ENCODE data around the gene CNOT4. TPM values are rescaled to one million over a fixed set of nuclear protein-coding genes. Genes with fewer than 3 reads are reported as not detected.

CNOT4 gene, protein sequence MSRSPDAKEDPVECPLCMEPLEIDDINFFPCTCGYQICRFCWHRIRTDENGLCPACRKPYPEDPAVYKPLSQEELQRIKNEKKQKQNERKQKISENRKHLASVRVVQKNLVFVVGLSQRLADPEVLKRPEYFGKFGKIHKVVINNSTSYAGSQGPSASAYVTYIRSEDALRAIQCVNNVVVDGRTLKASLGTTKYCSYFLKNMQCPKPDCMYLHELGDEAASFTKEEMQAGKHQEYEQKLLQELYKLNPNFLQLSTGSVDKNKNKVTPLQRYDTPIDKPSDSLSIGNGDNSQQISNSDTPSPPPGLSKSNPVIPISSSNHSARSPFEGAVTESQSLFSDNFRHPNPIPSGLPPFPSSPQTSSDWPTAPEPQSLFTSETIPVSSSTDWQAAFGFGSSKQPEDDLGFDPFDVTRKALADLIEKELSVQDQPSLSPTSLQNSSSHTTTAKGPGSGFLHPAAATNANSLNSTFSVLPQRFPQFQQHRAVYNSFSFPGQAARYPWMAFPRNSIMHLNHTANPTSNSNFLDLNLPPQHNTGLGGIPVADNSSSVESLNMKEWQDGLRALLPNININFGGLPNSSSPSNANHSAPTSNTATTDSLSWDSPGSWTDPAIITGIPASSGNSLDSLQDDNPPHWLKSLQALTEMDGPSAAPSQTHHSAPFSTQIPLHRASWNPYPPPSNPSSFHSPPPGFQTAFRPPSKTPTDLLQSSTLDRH
- polyA plus RNA-seq (2012; ENCODE audit: insufficient read depth, insufficient read length, low read depth) = 13.1 TPM

DNA sequence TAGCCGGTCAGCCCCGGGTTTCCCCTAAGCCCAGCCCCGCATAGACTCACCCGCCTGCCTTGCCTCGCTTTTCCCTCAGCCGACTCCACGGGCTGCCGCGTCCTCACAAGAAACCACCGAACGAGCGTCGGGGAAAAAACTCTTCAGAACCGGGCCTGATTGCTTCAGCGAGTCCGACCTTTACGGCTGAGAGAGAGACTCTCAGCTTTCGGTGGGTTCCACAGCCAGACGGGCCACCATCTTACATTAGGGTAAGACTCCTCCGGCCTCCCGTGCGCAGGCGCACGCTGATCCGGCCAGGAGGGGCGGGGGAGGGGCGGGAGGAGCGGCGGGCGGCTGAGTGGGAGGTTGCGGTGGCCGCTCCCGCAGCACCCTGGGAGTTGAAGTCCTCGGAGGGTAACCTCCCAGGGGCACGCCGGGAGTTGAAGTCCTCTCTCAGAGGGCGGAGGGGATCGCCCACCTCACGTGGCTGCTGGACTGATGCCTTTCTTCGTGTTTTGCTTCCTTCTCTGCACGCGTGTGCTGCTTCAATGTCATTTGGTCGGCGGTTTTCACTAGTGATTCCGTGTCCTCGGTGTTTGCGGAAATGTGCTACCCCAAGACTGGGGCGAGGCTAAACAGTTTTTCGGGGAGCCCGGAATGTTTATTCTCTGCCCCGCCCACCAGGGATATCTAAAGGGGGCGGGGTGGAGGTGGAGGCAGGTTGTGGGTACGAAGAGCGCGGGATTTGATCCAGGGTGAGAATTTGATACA is at the start of gene CNOT4:
Gene CNOT4 (minus strand): TSS at position 264 of the 753 bp plus-strand sequence. CDS start 71,771 bp downstream, outside the sequence.
- Histone ChIP-seq H3K4me3 (ENCODE audit: low read depth, low read length) (peak within 1 kb of the TSS; percentile 89), H3K27me3 (no peaks in the 10 kb centered on the region), H3K4me1 (no peaks in the 10 kb centered on the region), H3K9me3 (no peaks in the 10 kb centered on the region), H3K36me3 (no peaks in the 10 kb centered on the region)
- TF ChIP-seq, protein P1, sequence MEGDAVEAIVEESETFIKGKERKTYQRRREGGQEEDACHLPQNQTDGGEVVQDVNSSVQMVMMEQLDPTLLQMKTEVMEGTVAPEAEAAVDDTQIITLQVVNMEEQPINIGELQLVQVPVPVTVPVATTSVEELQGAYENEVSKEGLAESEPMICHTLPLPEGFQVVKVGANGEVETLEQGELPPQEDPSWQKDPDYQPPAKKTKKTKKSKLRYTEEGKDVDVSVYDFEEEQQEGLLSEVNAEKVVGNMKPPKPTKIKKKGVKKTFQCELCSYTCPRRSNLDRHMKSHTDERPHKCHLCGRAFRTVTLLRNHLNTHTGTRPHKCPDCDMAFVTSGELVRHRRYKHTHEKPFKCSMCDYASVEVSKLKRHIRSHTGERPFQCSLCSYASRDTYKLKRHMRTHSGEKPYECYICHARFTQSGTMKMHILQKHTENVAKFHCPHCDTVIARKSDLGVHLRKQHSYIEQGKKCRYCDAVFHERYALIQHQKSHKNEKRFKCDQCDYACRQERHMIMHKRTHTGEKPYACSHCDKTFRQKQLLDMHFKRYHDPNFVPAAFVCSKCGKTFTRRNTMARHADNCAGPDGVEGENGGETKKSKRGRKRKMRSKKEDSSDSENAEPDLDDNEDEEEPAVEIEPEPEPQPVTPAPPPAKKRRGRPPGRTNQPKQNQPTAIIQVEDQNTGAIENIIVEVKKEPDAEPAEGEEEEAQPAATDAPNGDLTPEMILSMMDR (IDR thresholded peaks at IDR 0.05; ENCODE audit: low read depth, low read length) = no peak
- peak; percentile 98 for DNase-seq

DNA sequence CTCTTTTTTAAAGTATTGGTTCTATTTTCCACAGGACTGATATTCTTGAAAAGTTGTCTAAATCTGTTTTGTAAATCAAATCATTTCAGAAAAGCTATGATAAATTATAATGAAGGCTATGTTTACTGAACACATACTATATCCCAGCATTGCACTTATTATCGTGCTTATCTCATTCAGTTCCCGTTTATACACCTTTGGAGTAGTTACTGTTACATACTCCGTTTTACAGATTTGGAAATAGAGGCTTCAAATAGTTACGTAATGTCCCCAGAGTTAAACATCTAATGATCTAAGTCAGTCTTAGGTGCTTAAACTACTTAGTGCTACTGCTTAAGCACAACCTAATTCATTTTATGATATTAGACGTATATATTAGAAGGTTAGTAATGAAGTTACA is 49.0 kb upstream of the CNOT4 start:
- no peaks in the 10 kb centered on the region for H3K9me3 ChIP-seq
- no peak for DNase-seq
- no peaks in the 10 kb centered on the region for H3K4me1 ChIP-seq
- H3K27me3 ChIP-seq = no peaks in the 10 kb centered on the region
- H3K36me3 ChIP-seq = peaks cover 11% of the 10 kb centered on the region
- TF ChIP-seq, protein P1 (IDR thresholded peaks at IDR 0.05; ENCODE audit: low read depth, low read length) = no peak
- peak overlapping the region; percentile 99 for H3K4me3 ChIP-seq (ENCODE audit: low read depth, low read length)

DNA sequence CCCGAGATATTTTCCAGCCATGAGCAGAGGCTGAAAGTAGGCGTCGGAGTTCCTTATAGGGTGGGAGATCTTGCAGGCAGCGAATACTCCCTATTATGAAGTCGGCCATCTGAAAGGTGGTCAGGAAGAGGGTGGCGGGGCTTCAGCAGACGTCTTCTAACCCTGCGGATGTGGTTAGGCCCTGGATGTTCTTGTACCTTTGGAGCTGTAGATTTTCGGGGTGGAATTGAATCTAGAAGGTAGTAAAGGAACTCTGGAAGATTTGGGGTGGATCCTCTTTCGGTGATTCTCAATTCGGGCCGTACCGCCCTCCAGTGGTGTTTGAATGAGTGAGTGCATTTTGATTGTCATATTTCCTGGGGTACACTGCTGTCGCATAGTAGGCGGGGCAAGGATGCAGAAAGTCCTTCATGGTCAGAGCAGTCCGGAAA is 48.5 kb upstream of the CNOT4 start:
- TF ChIP-seq, protein P1 (IDR thresholded peaks at IDR 0.05; ENCODE audit: low read depth, low read length) = peak; percentile 70
- H3K4me3 ChIP-seq (ENCODE audit: low read depth, low read length) = peak overlapping the region; percentile 99
- H3K36me3 ChIP-seq = peaks cover 6% of the 10 kb centered on the region
- DNase-seq = peak; percentile 71
- no peaks in the 10 kb centered on the region for H3K9me3 ChIP-seq
- H3K4me1 ChIP-seq = no peaks in the 10 kb centered on the region
- no peaks in the 10 kb centered on the region for H3K27me3 ChIP-seq

DNA sequence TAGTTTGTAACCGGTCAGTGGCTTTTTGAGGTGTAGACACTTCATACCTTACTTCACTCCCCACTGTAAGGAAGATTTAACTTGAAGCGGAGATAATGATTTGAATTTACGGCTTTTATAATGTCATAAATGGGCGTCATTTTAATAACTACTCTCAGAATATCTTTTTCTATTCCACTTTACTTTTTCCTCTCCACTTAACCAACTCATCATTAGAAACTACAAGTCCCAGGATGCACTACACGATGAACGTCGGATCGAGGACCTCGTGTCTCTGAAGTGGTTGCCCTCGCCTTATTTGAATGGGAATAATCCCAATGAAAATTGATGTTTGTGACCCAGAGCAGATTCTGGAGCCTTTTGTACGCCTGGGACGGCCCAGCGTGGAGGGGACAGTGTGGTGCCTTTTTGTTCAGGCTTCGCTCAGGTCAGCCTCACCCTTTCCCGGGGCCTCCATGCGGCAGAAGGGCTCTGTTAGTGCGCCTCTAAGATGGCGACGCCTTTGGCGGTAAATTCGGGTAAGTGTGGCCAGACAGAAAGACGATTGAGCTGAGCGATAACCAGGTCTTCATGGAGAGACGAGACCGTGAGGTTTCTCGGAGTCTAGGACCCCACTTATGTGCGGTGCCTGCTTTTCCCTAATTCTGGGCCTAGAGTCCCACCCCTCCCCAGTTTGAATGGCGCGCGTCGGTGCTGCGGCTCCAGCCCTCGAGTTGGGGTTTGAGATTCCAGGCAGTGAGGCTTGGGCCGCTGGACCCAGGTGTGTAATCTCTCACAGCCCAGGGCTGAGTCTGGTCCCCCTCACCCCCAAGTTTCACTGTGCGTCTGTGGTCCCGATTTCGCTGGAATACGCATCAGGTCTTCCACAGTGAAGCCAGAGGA is 47.8 kb upstream of the CNOT4 start, which contains the start of gene NUP205:
Gene NUP205 (plus strand): TSS at position 463 of the 882 bp plus-strand sequence. CDS start 28 bp downstream, at position 491.
- DNase-seq = peak; percentile 79
- peaks cover 4% of the 10 kb centered on the region; the same call in 1 of the 2 replicates for H3K36me3 ChIP-seq
- peak within 1 kb of the TSS; percentile 99 for H3K4me3 ChIP-seq (ENCODE audit: low read depth, low read length)
- H3K4me1 ChIP-seq = no peaks in the 10 kb centered on the region
- H3K27me3 ChIP-seq = no peaks in the 10 kb centered on the region
- TF ChIP-seq, protein P1 (IDR thresholded peaks at IDR 0.05; ENCODE audit: low read depth, low read length) = no peak
- no peaks in the 10 kb centered on the region for H3K9me3 ChIP-seq

DNA sequence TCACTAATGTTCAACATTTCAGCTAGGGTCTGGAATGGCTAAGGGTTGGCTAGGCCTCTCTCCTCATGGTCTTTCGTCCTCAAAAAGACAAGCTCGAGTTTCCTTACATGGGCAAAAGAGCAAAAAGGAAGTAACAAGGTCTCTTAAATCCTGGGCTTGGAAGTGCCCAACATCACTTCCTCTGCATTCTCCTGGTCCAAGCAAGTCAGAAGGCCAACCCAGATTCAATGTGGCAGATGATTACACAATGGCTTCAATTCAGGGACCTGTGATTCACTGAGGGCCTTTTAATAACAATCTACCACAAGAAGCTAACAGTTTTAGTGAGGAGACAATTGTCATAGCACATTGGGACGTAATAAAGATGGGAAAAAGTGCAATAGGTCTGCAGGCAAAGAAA is 43.4 kb upstream of the CNOT4 start:
- no peaks in the 10 kb centered on the region for H3K4me1 ChIP-seq
- no peak overlapping the region for H3K4me3 ChIP-seq (ENCODE audit: low read depth, low read length)
- no peaks in the 10 kb centered on the region for H3K9me3 ChIP-seq
- H3K36me3 ChIP-seq = no peaks in the 10 kb centered on the region
- TF ChIP-seq, protein P1 (IDR thresholded peaks at IDR 0.05; ENCODE audit: low read depth, low read length) = no peak
- H3K27me3 ChIP-seq = no peaks in the 10 kb centered on the region
- DNase-seq = no peak
